Measurements from ENCODE around the gene C3orf52.

DNA sequence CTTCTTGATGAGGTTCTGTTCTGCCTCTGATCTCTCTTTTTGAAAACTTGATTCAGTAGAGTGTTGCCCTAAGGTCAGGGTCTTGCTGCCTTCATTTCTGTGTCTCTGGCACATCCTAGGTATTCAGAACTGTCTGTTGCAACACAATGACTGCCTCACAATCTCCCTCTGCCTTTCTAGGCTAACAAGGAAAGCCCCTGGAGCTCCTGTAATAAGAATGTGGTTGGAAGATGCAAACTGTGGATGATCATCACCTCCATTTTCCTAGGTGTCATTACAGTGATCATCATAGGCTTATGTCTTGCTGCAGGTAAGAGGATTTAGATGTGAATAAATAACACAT lies 7.0 kb downstream of the C3orf52 start:
- TF ChIP-seq, protein P1, sequence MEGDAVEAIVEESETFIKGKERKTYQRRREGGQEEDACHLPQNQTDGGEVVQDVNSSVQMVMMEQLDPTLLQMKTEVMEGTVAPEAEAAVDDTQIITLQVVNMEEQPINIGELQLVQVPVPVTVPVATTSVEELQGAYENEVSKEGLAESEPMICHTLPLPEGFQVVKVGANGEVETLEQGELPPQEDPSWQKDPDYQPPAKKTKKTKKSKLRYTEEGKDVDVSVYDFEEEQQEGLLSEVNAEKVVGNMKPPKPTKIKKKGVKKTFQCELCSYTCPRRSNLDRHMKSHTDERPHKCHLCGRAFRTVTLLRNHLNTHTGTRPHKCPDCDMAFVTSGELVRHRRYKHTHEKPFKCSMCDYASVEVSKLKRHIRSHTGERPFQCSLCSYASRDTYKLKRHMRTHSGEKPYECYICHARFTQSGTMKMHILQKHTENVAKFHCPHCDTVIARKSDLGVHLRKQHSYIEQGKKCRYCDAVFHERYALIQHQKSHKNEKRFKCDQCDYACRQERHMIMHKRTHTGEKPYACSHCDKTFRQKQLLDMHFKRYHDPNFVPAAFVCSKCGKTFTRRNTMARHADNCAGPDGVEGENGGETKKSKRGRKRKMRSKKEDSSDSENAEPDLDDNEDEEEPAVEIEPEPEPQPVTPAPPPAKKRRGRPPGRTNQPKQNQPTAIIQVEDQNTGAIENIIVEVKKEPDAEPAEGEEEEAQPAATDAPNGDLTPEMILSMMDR (conservative IDR thresholded peaks at IDR 0.05 in 1 of 2, IDR thresholded peaks at IDR 0.05 in 1 of 2; ENCODE audit: extremely low read depth in 1 of 2, insufficient read depth in 1 of 2, low read depth in 1 of 2, low read length in 2 of 2) = no peak
- no peak for TF ChIP-seq EZH2 (IDR thresholded peaks at IDR 0.05; ENCODE audit: borderline replicate concordance, low read length)
